Measurements from ENCODE around the gene WDR70. TPM values are rescaled to one million over a fixed set of nuclear protein-coding genes. Genes with fewer than 3 reads are reported as not detected.

Gene WDR70
- total and polyA plus RNA-seq, 10 of the 15 experiments (the other 5 are each of a cell fraction or from before 2014, with no cell fraction given), result 10.9 to 33.6 (median 29.1) TPM

DNA sequence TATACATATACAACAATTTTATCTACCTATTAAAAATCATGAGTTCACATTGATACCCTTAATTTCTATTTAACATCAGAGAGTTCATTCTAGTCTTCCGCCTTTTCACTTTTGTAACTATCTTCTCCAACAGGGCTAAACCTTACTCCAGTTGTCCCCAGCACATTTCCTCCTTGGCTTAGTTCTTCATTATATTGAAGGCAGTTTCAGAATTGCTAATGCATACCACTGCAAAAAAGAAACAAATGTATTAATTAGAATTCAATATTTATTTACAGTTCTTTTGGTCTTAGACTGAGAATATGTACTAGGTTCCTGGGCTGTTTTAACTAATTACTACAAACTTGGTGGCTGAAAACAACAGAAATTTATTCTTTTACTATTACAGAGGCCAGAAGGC lies 132.5 kb downstream of the WDR70 start:
- Histone ChIP-seq H3K9me3 (replicated peaks; ENCODE audit: control insufficient read depth, insufficient read depth, low read length) (no peaks in the 10 kb centered on the region), H3K27me3 (replicated peaks in 1 of 2; ENCODE audit: control insufficient read depth in 2 of 2, insufficient read depth in 2 of 2, low read length in 1 of 2) (no peaks in the 10 kb centered on the region), H4K20me1 (ENCODE audit: control insufficient read depth, insufficient read depth) (no peaks in the 10 kb centered on the region), H2AFZ (ENCODE audit: control insufficient read depth, low read depth, low read length) (no peak overlapping the region), H3K9ac (ENCODE audit: control insufficient read depth, insufficient read depth, low read length) (no peak overlapping the region), H3K27ac (ENCODE audit: control insufficient read depth, insufficient read depth) (no peak overlapping the region), H3K4me2 (ENCODE audit: control insufficient read depth, insufficient read depth) (no peak overlapping the region), H3K4me3 (no peak overlapping the region), H3K4me1 (ENCODE audit: control insufficient read depth, insufficient read depth, low read length) (no peaks in the 10 kb centered on the region), H3K79me2 (ENCODE audit: control insufficient read depth, insufficient read depth, low read length) (no peaks in the 10 kb centered on the region), H3K36me3 (ENCODE audit: control insufficient read depth in 2 of 2, insufficient read depth in 2 of 2, low read length in 1 of 2) (no peaks in the 10 kb centered on the region)
- ATAC-seq (no peak), DNase-seq (ENCODE audit: low read depth, low spot score) (no peak), FAIRE-seq (no peak)
- SMC1A ChIA-PET (ENCODE audit: uncharacterized antibody, unreplicated experiment), result no interaction called here
- in situ Hi-C loops (cut with MboI) (no loop called here), intact Hi-C loops (cut with micrococcal nuclease; ENCODE audit: unreplicated experiment) (no loop called here)
- POLR2A ChIA-PET, result no interaction called here
- RAD21 ChIA-PET (ENCODE audit: unreplicated experiment), result no interaction called here
- no peak for TF ChIP-seq SPI1 (IDR thresholded peaks at IDR 0.05; ENCODE audit: borderline replicate concordance, insufficient read depth, low read depth, low read length)
- TF ChIP-seq, protein P1, sequence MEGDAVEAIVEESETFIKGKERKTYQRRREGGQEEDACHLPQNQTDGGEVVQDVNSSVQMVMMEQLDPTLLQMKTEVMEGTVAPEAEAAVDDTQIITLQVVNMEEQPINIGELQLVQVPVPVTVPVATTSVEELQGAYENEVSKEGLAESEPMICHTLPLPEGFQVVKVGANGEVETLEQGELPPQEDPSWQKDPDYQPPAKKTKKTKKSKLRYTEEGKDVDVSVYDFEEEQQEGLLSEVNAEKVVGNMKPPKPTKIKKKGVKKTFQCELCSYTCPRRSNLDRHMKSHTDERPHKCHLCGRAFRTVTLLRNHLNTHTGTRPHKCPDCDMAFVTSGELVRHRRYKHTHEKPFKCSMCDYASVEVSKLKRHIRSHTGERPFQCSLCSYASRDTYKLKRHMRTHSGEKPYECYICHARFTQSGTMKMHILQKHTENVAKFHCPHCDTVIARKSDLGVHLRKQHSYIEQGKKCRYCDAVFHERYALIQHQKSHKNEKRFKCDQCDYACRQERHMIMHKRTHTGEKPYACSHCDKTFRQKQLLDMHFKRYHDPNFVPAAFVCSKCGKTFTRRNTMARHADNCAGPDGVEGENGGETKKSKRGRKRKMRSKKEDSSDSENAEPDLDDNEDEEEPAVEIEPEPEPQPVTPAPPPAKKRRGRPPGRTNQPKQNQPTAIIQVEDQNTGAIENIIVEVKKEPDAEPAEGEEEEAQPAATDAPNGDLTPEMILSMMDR (IDR thresholded peaks at IDR 0.05 in 2 of 3, conservative IDR thresholded peaks at IDR 0.05 in 1 of 3; ENCODE audit: control insufficient read depth in 2 of 3, extremely low read depth in 1 of 3, insufficient read depth in 1 of 3, low read depth in 3 of 3, low read length in 3 of 3), result no peak
- TF ChIP-seq, protein P2, sequence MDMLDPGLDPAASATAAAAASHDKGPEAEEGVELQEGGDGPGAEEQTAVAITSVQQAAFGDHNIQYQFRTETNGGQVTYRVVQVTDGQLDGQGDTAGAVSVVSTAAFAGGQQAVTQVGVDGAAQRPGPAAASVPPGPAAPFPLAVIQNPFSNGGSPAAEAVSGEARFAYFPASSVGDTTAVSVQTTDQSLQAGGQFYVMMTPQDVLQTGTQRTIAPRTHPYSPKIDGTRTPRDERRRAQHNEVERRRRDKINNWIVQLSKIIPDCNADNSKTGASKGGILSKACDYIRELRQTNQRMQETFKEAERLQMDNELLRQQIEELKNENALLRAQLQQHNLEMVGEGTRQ (IDR thresholded peaks at IDR 0.05; ENCODE audit: borderline replicate concordance, low read depth, low read length), result no peak
- no peak for TF ChIP-seq POLR2A (IDR thresholded peaks at IDR 0.05; ENCODE audit: low read depth, low read length)
- no peak for TF ChIP-seq KAT2A (conservative IDR thresholded peaks at IDR 0.05; ENCODE audit: control insufficient read depth, low read depth, low read length)
- no peak for TF ChIP-seq IRF4 (IDR thresholded peaks at IDR 0.05; ENCODE audit: low read depth, low read length)
- no peak for TF ChIP-seq CEBPB (IDR thresholded peaks at IDR 0.05; ENCODE audit: borderline replicate concordance in 1 of 2, low read depth in 2 of 2, low read length in 2 of 2)
- TF ChIP-seq ZNF207 (IDR thresholded peaks at IDR 0.05; ENCODE audit: borderline replicate concordance), result no peak
- no peak for TF ChIP-seq GABPA (IDR thresholded peaks at IDR 0.05; ENCODE audit: low read depth)
- 96% methylated on average over 1 of the region's 1 CpG for WGBS (ENCODE audit: insufficient coverage, insufficient replicate concordance, low lambda C conversion rate, missing lambda C conversion rate)
- no TSS peak for BruUV-seq (replicated peaks)
- CTCF ChIA-PET, result interaction anchor here (0.7 kb wide), 1 partner anchor 683 kb away, joined by 3 read pairs; no protein-coding TSS in a partner anchor

All from GM12878 (cell line).